Epidermal melanocyte (primary cell): ENCODE results near the gene GNG7.
"Not testable (repeated sequence)": the region's sequence is repeated elsewhere in the genome, so short reads cannot be mapped to it uniquely, and the experiment has no call there.

ENCODE experiments used
- DNase-seq: peaks from one replicate; pipeline ENCODE4 v3.0.0; 2011; ENCODE audit warnings: low spot score; ENCODE audit not compliant: insufficient read length

GNG7 gene

DNA sequence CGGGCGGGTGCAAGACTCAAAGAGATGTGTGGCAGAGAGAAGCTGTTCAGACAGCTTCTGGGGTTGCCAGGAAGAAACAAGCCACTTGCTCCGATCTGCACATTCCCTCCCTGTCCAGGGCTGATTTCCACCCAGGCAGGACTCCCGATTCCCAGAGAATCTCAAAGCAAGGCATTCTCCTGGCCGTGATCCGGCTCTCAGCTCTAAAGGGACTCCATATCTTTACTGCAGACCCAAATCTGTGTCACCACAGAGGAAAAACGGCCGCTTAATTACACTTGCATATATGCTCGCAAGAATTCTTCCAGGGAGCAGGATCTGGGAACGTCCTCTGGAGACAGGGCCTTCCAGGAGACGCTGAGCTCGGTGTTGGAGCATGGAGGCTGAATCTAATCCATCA is 25.7 kb downstream of the GNG7 start:
- DNase-seq = peak; percentile 11

DNA sequence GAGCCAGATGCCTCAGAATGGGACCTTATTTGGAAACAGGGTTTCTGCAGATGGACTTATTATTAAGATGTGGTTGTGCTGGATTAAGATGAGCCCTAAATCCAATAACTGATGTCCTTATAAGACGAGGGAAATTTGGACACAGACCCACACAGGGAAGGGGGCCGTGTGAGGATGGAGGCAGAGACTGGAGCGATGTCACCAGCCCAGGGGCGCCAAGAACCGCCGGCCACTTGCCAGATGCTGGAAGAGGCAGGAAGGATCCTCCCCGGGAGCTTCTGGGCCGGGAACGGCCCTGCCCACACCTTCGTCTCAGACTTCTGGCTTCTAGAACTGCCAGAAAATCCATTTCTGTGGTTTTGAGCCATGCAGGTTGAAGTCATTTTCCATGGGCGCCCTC is 26.6 kb downstream of the GNG7 start:
- DNase-seq = no peak

DNA sequence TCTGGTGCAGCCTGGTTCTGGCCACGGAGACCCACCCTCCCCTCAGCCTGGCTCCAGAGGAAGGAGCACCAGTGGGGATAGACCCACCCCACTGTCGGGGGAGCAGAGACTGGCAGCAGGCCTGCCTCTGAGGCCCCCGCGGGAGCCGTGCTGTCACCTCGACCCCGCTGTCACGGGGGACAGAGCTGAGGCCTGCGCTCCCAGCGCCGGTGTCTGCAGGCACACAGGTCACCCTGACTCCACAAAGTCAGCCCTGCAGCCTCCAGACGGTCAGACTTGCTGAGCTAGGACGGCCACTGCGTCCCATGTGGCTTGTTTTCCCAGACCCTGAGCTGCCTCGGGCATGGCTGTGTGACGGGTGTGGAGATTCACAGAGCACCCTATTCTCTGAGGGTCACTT is 32.3 kb downstream of the GNG7 start:
- DNase-seq = no peak

DNA sequence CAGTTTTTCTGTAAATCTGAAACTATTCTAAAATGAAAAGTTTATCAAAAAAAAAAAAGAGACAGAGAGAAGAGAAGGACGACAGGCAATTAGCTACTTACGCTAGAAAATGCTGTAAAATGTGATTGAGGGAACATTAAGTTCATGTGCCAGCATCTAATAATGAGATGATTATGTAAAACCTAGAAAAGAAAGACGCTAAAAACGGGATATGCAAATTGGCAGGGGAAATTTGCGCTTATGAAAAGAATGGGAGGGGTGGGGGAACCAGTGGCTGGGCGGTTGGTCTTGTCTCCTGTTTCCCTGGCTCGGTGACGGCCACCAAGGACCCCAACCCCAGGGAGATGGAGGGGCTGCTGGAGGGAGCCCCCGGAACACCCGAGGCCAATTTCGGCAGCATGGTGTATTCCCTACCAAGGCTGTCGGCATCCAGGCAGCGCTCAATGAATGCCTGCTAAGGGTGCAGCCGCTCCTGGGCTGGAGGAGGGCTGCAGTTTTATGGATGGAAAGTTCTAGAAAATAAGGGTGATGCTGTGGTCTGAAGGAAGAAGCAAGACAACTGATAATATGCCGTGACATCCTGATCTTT is 34.2 kb downstream of the GNG7 start:
- DNase-seq = peak; percentile 1

DNA sequence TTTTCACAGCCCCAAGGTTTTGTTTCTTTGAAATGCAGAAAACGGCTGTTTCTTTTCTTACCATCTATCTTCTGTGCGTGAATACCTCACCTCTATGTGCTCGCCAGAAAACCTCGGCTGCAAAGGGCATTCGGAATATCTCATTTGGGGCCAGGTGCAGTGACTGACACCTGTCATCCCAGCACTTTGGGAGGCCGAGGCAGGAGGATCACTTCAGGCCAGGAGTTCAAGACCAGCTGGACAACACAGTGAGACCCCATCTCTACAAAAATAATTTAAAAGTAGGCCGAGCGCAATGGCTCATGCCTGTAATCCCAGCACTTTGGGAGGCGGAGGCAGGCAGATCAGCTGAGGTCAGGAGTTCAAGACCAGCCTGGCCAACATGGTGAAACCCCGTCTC is 35.1 kb downstream of the GNG7 start:
- not testable (repeated sequence) for DNase-seq

DNA sequence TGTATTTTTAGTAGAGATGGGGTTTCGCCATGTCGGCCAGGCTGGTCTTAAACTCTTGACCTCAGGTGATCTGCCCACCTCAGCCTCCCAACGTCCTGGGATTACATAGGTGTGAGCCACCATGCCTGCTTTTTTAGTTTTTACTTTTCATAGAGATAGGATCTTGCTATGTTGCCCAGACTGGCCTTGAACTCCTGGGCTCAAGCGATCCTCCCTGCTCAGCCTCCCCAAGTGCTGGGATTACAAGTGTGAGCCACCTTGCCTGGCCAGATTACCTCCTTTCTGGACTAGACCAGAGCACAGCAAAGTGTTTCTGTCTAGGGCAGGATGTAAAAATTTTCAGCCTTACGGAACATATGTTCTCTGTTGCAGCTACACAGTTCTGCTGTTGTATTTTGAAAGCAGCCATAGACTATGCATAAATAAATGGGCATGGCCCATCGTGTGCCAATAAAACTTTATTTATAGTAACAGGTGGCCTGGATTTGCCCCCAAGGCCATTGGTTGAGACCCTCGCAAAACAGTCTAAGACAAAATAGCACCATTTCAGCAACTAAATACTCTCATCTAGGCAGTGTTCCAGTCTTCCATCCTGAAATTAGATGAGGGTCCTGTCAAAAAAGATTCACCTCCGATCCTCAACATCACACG is 36.0 kb downstream of the GNG7 start:
- peak; percentile 0 for DNase-seq

DNA sequence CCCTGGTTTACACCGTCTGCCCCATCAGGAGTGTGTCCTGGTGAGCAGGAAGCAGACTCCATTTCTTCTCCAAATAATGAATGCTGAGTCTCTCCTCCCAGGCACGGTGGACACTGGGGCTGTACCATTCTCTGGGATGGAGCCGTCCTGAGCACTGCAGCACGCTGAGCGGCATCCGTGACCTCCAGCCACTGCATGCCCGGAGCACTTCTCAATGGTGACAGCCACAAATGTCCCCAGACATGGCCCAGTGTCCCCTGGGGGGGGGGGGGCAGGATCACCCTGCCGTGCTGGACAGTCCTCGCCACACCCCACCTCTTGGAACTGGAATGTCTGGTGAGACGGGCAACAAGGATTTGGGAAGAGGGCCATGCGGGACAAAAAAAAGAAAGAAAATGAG is 37.4 kb downstream of the GNG7 start:
- DNase-seq = peak; percentile 8

DNA sequence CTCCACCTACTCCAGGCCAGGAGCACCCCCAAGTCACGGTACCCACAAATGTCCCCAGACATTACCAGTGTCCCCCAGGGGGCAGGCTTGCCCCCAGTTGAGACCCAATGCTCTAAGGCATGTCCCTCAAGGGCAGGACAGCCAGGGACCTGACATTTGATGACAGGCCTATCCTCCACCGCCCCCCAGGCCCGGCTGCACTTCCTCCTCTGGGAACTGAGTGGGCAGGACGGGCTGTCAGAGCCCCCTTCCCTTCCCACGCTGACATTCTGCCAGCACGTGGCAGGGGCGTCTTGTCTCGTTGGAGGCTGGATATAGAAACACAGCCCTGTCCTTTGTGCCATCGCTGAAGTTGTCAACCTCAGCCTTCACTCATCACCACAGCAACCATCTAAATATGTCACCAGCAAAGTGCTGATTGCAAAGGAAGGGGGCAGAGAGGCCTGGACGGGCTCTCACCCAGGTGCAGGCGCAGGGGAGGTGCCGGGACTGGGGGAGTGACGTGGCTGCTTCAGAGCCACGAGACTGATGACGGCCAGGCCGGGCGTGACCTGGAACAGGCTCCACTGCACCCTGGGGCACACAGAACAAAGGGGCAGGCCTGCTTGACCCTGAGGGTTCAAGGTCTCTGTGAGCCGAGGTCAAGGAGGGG is 38.4 kb downstream of the GNG7 start:
- DNase-seq = peak; percentile 2

DNA sequence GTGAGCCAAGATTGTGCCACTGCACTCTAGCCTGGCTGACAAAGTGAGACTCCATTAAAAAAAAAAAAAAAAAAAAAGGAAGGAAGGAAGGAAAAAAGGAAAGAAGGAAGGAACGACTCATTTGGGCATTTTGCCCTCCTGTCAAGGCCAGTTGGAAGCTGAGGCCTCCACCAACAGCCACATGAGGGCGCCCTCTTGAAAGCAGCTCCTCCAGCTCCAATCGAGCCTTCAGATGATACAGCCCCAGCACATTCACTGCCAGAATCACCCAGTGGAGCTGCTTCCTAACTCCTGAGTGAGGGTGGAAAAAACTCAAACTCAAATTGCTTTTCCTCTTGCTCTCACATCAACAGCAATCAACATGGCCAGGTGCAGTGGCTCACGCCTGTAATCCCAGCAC is 40.9 kb downstream of the GNG7 start:
- peak; percentile 5 for DNase-seq

DNA sequence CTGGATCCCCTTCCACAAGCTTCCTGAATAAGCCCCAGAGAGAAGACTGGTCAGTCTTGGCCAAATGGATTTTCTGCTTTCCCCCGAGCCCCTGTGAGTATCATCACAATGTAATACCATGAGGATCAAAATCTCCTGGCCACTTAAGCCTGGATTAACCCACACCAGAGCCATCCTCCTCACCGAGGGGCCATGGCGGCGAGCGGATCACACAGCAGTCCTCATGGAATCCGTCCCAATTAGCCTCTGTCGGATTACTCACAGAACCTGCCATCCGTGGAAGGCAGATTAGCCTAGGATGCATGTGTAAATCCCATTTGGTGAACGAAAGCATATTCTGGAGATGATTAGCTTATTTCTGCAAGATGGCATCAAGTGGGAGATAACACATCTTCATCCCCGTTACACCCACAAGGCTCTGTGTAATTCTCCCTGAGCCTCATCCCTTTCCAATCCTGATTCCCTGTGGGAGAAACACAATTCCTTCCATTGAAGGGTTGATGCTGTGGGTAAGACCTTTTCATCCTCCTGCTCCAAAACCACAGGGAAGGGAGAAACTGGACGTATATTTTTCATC is 42.5 kb downstream of the GNG7 start:
- peak; percentile 15 for DNase-seq

DNA sequence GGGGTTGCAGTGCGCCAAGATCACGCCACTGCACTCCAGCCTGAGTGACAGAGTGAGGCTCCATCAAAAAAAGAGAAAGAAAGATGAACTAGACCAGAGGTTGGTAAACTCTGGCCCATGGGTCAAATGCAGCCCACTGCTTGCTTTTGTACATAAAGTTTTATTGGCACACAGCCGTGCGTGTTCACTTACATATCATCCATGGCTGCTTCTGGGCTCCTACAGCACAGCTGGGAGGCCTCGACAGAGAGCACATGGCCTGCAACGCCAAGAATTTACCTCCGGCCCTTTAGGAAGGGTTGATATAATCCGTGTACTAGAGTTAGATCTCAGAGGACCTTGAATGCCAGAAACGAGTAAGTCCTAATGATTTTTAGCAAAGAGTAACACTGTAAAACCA is 46.0 kb downstream of the GNG7 start:
- peak; percentile 2 for DNase-seq

DNA sequence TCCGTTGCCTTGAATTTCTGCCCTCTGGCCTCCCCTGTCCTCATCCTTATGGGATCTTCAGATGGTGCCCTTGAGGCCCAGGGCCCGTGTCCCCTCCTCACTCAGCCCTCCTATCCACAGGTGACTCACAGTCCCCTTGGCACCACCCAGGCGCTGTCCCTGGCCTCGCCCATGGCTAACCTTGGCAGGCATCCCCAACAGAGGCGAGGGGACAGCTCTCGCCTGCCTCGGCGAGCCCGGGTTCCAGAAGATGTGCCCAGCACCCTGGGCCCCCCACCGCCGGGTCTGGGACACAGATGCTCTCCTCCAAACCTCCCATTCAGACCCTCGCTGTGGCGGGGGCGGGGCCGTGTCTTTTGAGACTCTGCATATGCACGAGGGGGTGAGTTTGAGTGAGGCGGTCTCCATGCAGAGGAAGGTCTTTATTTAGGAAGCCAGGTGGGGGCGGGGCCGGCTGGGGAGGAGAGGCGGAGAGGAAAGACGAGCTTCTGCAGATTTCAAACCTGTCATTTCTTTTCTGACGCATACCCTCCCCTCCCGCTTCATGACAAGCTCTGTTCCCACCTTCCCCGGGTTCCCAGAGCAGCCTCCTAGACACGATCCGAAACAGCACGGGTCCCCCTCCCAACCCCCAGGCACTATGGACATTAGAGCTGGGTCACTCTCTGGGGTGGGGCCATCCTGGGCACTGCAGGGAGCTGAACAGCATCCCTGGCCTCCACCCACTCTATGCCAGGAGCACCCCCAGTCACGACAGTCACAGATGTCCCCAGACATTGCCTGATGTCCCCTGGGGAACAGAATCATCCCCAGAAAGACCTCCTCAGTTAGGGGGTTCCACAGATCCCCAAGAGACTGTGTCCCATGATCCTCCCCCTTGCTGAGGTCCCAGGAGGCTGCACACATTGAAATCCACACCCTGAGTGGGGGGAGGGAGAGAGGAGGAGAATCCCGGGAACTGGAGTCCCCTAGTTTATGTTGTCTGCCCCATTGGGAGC is 48.5 kb downstream of the GNG7 start:
- DNase-seq = peak; percentile 9

DNA sequence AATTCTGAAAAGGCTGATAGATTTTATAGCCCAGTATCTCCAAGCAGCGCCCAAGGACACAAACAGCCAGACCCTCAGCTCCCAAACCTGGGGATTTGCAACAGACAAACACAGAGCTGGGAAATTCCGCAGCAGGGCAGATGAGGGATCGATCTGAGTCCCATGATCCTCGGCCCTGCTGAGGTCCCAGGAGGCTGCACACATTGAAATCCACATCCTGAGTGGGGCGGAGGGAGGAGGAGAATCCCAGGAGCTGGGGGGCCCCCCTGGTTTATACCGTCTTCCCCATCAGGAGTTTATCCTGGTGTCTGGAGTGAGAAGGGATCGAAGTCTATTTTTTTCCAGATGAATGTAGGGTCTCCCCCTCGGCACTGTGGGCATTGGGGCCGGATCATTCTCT is 49.3 kb downstream of the GNG7 start:
- peak; percentile 3 for DNase-seq

DNA sequence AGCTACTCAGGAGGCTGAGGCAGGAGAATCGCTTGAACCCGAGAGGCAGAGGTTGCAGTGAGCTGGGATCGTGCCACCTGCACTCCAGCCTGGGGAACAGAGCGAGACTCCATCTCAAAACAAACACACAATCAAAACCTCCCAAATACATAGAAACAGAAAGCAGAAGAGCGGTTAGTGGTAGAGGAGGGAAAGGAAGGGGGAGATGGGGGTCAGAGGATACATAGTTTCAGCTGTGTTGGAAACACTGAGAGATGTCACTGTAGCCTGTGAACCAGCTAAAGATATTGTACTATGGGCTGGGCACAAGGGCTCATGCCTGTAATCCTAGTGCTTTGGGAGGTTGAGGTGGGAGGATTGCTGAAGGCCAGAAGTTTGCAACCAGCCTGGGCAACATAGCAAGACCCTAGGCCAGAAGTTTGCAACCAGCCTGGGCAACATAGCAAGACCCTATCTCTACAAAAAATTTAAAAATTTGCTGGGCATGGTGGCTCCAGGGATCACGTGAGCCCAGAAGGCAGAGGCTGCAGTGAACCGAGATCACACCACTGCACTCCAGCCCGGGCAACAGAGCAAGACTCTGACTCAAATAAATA is 49.9 kb downstream of the GNG7 start:
- no peak for DNase-seq

DNA sequence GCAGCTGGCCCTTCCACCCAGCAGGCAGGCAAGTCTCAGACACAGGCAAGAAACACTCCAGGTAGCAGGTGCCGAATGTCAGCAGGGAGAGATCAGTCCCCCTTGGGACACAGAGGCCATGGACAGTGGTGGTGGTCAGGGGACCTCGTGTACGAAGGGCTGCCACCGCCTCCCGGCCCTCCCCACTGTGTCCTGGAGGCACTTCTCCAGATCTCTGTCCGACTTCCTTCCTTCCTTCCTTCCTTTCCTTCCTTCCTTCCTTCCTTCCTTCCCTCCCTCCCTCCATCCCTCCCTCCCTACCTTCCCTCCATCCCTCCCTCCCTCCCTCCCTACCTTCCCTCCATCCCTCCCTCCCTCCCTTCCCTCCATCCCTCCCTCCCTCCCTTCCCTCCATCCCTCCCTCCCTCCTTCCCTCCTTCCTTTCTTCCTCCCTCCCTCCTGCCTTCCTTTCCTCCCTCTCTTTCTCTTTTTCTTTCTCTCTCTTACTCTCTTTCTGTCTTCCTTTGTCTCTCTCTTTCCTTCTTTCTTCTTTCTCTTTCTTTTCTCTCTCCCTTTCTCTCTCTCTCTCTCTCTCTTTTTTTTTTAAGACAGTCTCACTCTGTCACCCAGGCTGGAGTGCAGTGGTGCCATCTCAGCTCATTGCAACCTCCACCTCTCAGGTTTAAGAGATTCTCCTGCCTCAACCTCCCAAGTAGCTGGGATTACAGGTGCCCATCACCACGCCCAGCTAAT is 51.3 kb downstream of the GNG7 start:
- DNase-seq = not testable (repeated sequence)

DNA sequence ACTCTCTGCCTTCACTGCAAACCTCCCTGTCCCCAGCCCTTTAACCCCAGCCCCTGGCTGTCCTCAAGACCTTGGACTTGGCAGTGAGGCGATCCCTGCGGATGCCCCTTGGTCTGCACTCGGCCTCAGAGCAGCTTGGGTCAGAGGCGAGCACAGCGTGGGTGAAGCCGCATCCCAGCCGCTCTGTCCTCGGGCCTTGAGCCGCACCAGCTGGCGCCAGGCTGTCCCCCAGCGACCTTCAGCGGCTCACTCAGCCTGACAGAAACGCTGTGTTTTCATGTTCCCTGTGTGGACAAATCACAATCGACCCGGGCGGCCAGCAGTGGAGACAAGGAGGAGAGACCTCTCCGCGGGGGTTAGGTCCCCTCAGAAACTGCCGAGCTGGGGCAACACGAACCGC is 52.0 kb downstream of the GNG7 start:
- DNase-seq = no peak

DNA sequence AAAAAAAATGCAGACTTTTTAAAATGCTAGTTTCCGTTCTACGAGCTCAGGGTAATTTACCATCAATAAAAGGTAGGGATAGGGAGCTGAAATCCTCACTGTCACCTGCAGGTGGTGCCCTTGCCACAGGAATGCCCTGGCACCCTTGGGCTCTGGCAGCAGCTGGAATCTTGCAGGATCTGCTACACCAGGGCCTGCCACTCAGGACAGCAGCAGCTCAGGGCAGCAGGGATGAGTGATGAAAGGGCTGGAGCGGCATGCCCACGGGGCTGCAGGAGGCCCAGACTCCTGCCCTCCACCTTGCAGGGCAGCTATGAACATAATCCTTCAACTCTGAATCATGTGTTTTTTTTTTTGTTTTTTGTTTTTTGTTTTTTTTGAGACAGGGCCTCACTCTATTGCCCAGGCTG is 54.0 kb downstream of the GNG7 start:
- DNase-seq = peak; percentile 87

DNA sequence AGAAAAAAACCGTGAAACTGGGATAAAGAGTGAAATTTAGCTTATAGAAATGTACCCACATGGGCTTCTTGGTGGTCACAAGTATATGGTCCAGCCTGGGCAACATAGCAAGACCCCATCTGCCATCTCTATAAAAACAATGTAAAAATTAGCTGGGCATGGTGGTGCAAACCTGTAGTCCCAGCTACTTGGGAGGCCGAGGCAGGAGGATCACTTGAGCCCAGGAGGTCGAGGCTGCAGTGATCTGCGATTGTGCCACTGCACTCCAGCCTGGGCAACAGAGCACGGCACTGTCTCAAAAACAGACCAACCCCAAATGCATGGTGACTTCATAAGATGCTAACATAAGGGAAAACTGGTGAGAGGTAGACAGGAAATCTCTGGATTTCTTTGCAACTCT is 54.4 kb downstream of the GNG7 start:
- no peak for DNase-seq

DNA sequence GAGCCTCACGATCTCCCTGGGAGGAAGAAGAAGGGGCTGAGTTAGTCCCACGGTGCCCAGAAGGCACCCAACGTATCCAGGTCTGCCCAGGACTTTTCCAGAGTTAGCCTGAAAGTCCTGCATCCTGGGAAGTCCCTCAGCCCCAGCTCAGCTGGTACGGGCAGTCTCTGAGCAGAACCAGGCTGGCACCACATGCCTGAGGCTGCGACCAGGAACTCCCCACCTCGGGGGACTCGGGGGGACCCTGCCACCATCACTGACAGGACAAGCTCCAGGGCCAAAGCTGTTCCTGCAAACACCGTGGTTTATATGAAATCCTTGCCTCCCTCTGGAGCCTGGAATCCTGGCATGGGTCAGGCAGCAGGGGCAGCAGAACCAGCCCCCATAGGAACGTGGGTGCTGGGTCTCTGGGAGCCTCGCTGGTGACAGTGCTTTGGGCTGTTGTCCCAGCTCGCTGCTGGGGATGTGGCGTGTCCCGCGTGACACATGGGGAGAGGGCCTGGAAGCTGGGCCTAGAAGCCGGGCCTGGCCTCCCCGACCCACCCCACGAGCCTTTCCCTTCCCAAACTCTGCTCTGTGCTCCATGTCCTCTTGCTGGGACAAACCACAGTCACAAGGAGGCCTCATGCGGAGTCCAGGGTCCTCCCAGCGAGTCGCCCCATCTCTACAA is 55.5 kb downstream of the GNG7 start:
- DNase-seq = no peak

DNA sequence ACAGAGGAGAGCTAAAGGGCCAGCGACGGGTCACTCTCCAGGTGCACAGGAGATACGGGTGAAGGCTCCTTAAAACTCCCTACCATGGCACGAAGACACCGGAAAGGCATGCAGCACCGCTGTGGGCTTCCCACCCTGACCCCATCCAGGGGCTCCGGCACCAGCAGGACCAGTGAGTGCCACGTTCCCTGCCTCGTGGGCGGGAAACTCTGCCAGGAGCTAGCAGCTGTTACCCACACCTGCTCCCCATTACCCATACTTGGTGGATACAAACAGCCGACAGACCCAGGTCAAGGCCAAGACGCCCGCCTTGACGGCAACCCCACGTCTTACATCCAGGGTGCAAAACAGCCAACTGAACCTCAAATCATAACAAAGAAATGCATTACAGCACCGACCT is 56.7 kb downstream of the GNG7 start:
- no peak for DNase-seq
